Neural cell (in vitro differentiated cells): ENCODE data around the gene CDKN2AIP. TPM values are rescaled to one million over a fixed set of nuclear protein-coding genes. Genes with fewer than 3 reads are reported as not detected.

ENCODE experiments used
- H2AFZ ChIP-seq: fragments of 200-600, 300-800 bp; sonication (generic), shearing (Covaris generic); 2 replicates; pipeline ENCODE4 v1.6.0; 2014; ENCODE audit warnings: low read depth, mild to moderate bottlenecking, antibody characterized with exemption, low read length, moderate library complexity
- H3F3A ChIP-seq: fragments of 200-600 bp; shearing (Covaris generic); 2 replicates; pipeline ENCODE4 v1.6.1; 2016; ENCODE audit warnings: mild to moderate bottlenecking, moderate library complexity, mixed read lengths, antibody characterized with exemption, low read length; ENCODE audit not compliant: insufficient read depth, poor library complexity, severe bottlenecking
- H3K27ac ChIP-seq: fragments of 200-600, 300-800 bp; sonication (generic), shearing (Covaris generic); 2 replicates; pipeline ENCODE4 v1.5.1; 2014; ENCODE audit warnings: mild to moderate bottlenecking, low read length, moderate library complexity
- H3K27me3 ChIP-seq: fragments of 300-800, 200-600 bp; sonication (generic), shearing (Covaris generic); 2 replicates; pipeline ENCODE4 v1.6.0; 2014; ENCODE audit warnings: mild to moderate bottlenecking, low read depth, low read length, moderate library complexity; ENCODE audit not compliant: insufficient read depth
- H3K36me3 ChIP-seq: fragments of 300-800, 200-600 bp; sonication (generic), shearing (Covaris generic); 2 replicates; pipeline ENCODE4 v1.5.1; 2014; ENCODE audit warnings: mild to moderate bottlenecking, antibody characterized with exemption, low read length, moderate library complexity; ENCODE audit not compliant: insufficient read depth
- H3K4me2 ChIP-seq: fragments of 300-800, 200-600 bp; sonication (generic), shearing (Covaris generic); 2 replicates; pipeline ENCODE4 v1.6.0; 2014; ENCODE audit warnings: mild to moderate bottlenecking, low read length
- H3K4me3 ChIP-seq: fragments of 300-800, 200-600 bp; sonication (generic), shearing (Covaris generic); 2 replicates; pipeline ENCODE4 v1.5.1; 2014; ENCODE audit warnings: mild to moderate bottlenecking, low read length, moderate library complexity
- H3K79me2 ChIP-seq: fragments of 200-600 bp; shearing (Covaris generic); replicated peaks from 2 replicates; pipeline ENCODE4 v1.6.0; 2014; ENCODE audit warnings: mild to moderate bottlenecking, low read length, moderate library complexity; ENCODE audit not compliant: insufficient read depth
- H3K9ac ChIP-seq: fragments of 300-800, 200-600 bp; sonication (generic), shearing (Covaris generic); 2 replicates; pipeline ENCODE4 v1.6.1; 2016; ENCODE audit warnings: mild to moderate bottlenecking, low read length, mixed read lengths
- H3K9me2 ChIP-seq: fragments of 200-600 bp; shearing (Covaris generic); 2 replicates; pipeline ENCODE4 v1.6.1; 2016; ENCODE audit warnings: mild to moderate bottlenecking, low read length, mixed read lengths; ENCODE audit not compliant: insufficient read depth
- H3K9me3 ChIP-seq: fragments of 200-600, 300-800 bp; sonication (generic), shearing (Covaris generic); 2 replicates; pipeline ENCODE4 v1.6.1; 2016; ENCODE audit warnings: mild to moderate bottlenecking, mixed run types, low read length, moderate library complexity, mixed read lengths
- H4K20me1 ChIP-seq: fragments of 200-600 bp; shearing (Covaris generic); 2 replicates; pipeline ENCODE4 v1.6.1; 2016; ENCODE audit warnings: mild to moderate bottlenecking, mixed run types; ENCODE audit not compliant: insufficient read depth
- CTCF ChIP-seq: fragments of 450-650 bp; IDR thresholded peaks from 2 replicates; pipeline ENCODE4 v1.5.1; 2014; ENCODE audit warnings: antibody characterized with exemption, mild to moderate bottlenecking, moderate library complexity; ENCODE audit not compliant: poor library complexity, severe bottlenecking
- EP300 ChIP-seq: fragments of 450-650 bp; conservative IDR thresholded peaks from 2 replicates; pipeline ENCODE4 v1.6.1; 2014; ENCODE audit warnings: antibody characterized with exemption, mild to moderate bottlenecking, moderate library complexity; ENCODE audit not compliant: poor library complexity, severe bottlenecking
- EZH2 ChIP-seq: fragments of 200-600, 300-800 bp; shearing (Covaris generic), sonication (generic); IDR thresholded peaks from 2 replicates; pipeline ENCODE4 v1.6.1; 2014; ENCODE audit warnings: antibody characterized with exemption, low read length, borderline replicate concordance, mild to moderate bottlenecking; ENCODE audit not compliant: insufficient read depth, poor library complexity, severe bottlenecking
- MXI1 ChIP-seq: fragments of 450-650 bp; conservative IDR thresholded peaks from 2 replicates; pipeline ENCODE4 v1.6.1; 2014; ENCODE audit warnings: antibody characterized with exemption, mild to moderate bottlenecking; ENCODE audit not compliant: poor library complexity, severe bottlenecking
- POLR2AphosphoS5 ChIP-seq: IDR thresholded peaks from 2 replicates; pipeline ENCODE4 v1.6.1; 2012
- RAD21 ChIP-seq: fragments of 450-650 bp; conservative IDR thresholded peaks from 2 replicates; pipeline ENCODE4 v1.6.1; 2014; ENCODE audit warnings: antibody characterized with exemption, mild to moderate bottlenecking, moderate library complexity
- REST ChIP-seq: IDR thresholded peaks from 2 replicates; pipeline ENCODE4 v1.6.1; 2012; ENCODE audit warnings: borderline replicate concordance
- SMC3 ChIP-seq: fragments of 450-650 bp; conservative IDR thresholded peaks from 2 replicates; pipeline ENCODE4 v1.6.1; 2014; ENCODE audit warnings: antibody characterized with exemption, mild to moderate bottlenecking, moderate library complexity; ENCODE audit not compliant: poor library complexity
- TAF1 ChIP-seq: IDR thresholded peaks from 2 replicates; pipeline ENCODE4 v1.6.1; 2012; ENCODE audit warnings: low read depth
- polyA plus RNA-seq: library from polyadenylated mRNA; depleted of rRNA; stranded (reverse); fragments of >200 nt; gene quantifications from 2 replicates; pipeline ENCODE4 v1.2.3, GENCODE V29; 2014

Gene CDKN2AIP
- polyA plus RNA-seq, 1 donor from 2014 or later: 58.9 TPM

GRCh38 chr4:183424109-183424744, 20.2 kb upstream of the CDKN2AIP start (continued):
- TF ChIP-seq POLR2AphosphoS5: no peak
- TF ChIP-seq TAF1: no peak
- no peak for TF ChIP-seq SMC3

- Histone ChIP-seq H3K27ac (no peak overlapping the region), H3F3A (no peaks in the 10 kb centered on the region), H3K9me2 (no peaks in the 10 kb centered on the region), H2AFZ (no peak overlapping the region), H3K4me2 (no peak overlapping the region), H3K4me3 (no peak overlapping the region), H3K9ac (no peak overlapping the region), H4K20me1 (no peaks in the 10 kb centered on the region), H3K79me2 (no peaks in the 10 kb centered on the region), H3K36me3 (no peaks in the 10 kb centered on the region), H3K27me3 (no peaks in the 10 kb centered on the region), H3K9me3 (no peaks in the 10 kb centered on the region)
- TF ChIP-seq SMC3: no peak
- TF ChIP-seq EZH2: no peak
- TF ChIP-seq TAF1: no peak
- TF ChIP-seq MXI1: no peak
- TF ChIP-seq POLR2AphosphoS5: no peak
- TF ChIP-seq RAD21: no peak
- TF ChIP-seq CTCF: no peak
- no peak for TF ChIP-seq EP300
- TF ChIP-seq REST: no peak
These were observed 17.9 kb upstream of the CDKN2AIP start for GRCh38 chr4:183426507-183426906.

- no peaks in the 10 kb centered on the region for H3K79me2 ChIP-seq
- H3K4me3 ChIP-seq: no peak overlapping the region
- no peak overlapping the region for H2AFZ ChIP-seq
- no peaks in the 10 kb centered on the region for H4K20me1 ChIP-seq
- no peaks in the 10 kb centered on the region for H3K36me3 ChIP-seq
- H3K27me3 ChIP-seq: no peaks in the 10 kb centered on the region
- no peak for TF ChIP-seq CTCF
- TF ChIP-seq EP300: no peak
- H3K9me3 ChIP-seq: no peaks in the 10 kb centered on the region
- H3F3A ChIP-seq: no peaks in the 10 kb centered on the region
- H3K9ac ChIP-seq: no peak overlapping the region
- H3K9me2 ChIP-seq: no peaks in the 10 kb centered on the region
- H3K4me2 ChIP-seq: no peak overlapping the region
- no peak overlapping the region for H3K27ac ChIP-seq
These were observed 14.9 kb upstream of the CDKN2AIP start for GRCh38 chr4:183429489-183429888.
